ENCODE measurements around the gene ABCD4.
A peak's percentile ranks its signal among the peaks of the same experiment; 100 is the strongest.

The ABCD4 gene

GRCh38 chr14:74257941-74258763, 44.6 kb downstream of the ABCD4 start:
- DNase-seq, result peak; percentile 52

DNA sequence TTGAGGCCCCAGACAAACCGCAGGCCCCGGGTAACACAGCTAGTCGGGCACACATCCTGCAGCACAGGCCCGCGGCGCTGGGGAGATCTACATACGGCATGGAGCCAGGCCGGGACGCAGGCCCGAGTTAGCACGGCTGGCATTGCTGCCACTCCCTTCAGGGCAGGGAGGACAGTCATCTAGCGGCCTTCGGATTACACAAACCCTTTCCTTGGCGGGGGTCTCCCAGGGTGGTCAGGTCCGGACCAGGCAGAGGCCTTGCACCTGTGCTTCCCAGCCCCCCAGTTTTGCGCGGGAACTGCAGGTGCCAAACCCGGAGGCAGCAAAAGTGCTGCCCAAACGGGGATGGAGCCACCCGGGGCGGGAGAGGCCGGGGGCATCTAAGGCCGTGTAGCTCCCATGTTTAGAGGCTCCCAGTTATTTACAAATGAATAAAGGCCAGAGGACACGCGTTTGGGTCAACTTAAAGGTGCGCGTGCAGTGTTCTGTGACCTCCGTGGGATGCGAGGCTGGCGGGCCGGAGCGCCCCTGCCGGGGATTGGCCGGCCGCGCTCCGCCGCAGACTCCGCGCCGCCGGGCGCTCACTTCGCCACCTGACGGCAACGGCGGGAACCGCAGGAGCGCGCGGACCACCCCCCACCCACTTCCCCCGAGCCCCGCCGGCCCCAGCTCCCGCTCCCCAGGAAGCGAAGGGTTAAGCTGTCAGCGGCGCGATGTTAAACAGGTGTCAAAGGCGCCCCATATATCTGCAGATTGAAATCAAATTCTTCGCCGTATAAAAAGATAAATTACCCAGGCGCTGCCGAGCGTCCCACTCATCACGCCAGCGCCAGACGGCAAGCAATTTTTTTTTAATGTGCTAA, 45.4 kb downstream of the ABCD4 start:
- peak; percentile 96 for DNase-seq

- peak; percentile 55 for DNase-seq
Observed at GRCh38 chr14:74255281-74255680, 47.5 kb downstream of the ABCD4 start.

GRCh38 chr14:74249433-74250375, 53.0 kb downstream of the ABCD4 start:
- no peak for DNase-seq

- no peak for DNase-seq
Observed at GRCh38 chr14:74248017-74248416, 54.7 kb downstream of the ABCD4 start.

DNA sequence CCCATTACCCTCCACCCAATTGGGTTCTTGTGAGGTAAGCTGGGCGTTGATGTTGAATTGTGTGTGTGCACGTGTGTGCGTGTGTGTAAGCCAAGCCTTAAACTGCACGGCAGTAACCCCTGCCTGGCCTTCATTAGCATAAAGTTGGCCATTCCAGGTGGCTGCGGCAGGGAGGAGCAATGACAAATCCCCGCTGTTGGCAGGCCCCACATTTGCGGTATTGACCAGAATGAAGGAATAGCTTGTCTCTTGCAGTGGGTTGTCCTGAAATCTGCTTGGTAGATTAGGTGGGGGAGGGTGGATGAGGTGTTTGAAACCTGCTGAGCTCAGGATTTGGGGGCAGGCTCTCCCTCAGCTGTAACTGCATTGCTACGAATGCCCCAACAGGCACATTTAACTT, 56.2 kb downstream of the ABCD4 start:
- DNase-seq, result no peak

- DNase-seq, result no peak
Observed at GRCh38 chr14:74245292-74245691, 57.4 kb downstream of the ABCD4 start.

- no peak for DNase-seq
Observed at GRCh38 chr14:74244115-74244514, 58.6 kb downstream of the ABCD4 start.

DNA sequence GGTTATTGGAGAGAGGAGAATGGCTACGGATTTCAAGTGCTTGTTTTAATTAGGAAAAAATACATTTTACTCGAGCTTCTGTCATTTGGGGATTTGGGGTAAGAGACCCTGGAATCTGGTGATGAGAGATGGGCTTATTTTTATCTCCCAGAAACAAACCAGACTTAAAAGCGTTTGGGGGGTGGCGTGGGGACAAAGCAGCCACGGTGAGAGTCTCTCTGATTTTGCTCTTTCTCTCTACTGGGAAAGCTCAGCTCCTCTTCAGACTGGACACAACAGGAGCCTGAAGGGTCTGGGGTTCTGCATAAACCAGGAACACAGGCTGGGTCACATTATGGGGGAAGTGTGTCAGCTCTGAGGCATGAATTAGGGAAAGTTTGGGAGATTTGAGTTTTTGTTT, 59.7 kb downstream of the ABCD4 start:
- DNase-seq, result no peak

DNA sequence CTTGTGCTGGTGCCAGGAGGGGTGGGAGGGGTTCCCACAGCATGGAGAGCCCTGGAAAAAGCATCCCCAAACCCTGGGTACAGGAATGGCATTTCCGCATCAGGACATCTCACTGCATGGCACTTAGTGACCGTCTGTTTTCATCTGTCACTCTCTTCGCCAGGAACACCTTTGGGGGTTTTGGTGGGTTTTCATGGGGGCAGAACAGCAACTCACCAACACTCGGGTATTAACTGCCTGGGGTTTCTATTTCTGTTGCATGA, 60.0 kb downstream of the ABCD4 start:
- DNase-seq, result no peak

DNA sequence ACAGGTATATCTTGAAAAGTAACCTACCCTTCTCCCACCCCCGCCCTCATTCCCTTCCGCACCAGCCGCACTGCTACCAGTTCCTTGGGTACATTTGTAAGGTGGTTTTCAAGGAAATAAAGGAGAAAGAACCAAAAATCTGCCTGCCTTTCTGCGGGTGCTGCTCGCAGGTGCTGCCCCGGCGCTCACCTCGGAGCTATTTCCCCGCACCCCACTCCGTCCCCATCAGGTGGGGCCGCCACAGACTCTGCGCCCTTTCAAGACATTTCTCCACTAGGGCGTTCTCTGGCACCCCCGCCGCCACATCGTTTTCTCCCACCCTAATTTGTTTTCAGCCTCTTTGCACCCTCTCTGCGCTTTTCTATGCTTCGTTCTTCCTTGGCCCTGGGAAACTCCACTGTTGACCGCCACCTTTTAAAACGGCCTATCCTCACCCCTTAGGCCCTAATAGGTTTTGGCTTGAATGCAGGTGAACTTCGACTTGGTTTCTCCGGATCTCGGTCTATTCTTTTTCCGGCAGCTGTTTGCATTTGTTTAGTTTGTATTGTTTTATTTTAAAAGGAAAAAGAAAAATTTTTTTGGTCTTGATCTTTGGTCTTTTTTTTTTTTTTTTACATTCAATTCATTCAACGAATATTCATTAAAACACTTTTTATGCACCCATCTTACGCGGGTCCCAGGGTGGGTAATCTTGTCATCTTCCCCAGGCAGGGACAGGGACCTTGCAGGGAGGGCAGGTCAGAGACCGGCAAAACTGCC, 60.5 kb downstream of the ABCD4 start:
- DNase-seq, result no peak

DNA sequence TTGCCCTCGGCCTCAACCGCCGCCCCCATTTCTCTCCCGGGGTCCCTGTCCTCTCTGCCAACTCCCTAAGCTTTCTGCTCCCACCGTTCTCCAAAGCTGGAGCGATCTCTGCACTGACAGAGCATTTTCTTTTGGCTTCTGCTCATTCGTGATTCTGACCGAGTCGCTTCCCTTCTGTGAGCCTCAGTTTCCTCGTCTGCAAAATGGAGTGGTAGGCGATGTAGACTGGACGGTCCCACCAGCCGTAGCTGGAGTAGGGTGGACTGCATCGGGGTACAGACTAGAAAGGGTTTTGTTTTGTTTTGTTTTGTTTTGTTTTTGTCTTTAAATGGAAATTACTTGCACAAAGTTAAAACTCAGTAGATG, 61.1 kb downstream of the ABCD4 start:
- DNase-seq, result no peak

GRCh38 chr14:74240794-74241651, 61.7 kb downstream of the ABCD4 start:
- no peak for DNase-seq

GRCh38 chr14:74239848-74240793, 62.6 kb downstream of the ABCD4 start:
- DNase-seq, result no peak

GRCh38 chr14:74238974-74239847, 63.5 kb downstream of the ABCD4 start, which contains the start of gene VSX2:
VSX2 (plus strand) TSS chr14:74239449; CDS start chr14:74239562, 113 bp downstream.
- DNase-seq, result no peak

GRCh38 chr14:74237441-74237840, 65.3 kb downstream of the ABCD4 start:
- no peak for DNase-seq

Measured in NCI-H2171 (cell line).